ENCODE data around the gene MAPK8IP3. TPM values are rescaled to one million over a fixed set of nuclear protein-coding genes. Genes with fewer than 3 reads are reported as not detected.
A peak's percentile ranks its signal among the peaks of the same experiment; 100 is the strongest.

The MAPK8IP3 gene
- total RNA-seq, 1 experiment from 2014 or later, result 41.1 TPM

- peaks cover 12% of the 10 kb centered on the region; the same call in 1 of the 2 replicates for H3K4me1 ChIP-seq (ENCODE audit: insufficient read depth, low read length)
- H2AFZ ChIP-seq (ENCODE audit: low read length), result no peak overlapping the region
- no peak for DNase-seq
- CTCF ChIA-PET, result no interaction called here
- POLR2A ChIA-PET (ENCODE audit: unreplicated experiment), result interaction anchor here (1.2 kb wide), 1 partner anchor 8 kb away, joined by 7 read pairs; the partner anchor contains the start of genes NUBP2 and SPSB3
- H3K79me2 ChIP-seq (ENCODE audit: low read length), result peaks cover 34% of the 10 kb centered on the region
- H3K9me3 ChIP-seq (ENCODE audit: low read length), result no peaks in the 10 kb centered on the region
- no peaks in the 10 kb centered on the region for H3K36me3 ChIP-seq (ENCODE audit: low read depth, low read length)
- no peak for ATAC-seq
- peak overlapping the region; percentile 93 for H3K9ac ChIP-seq (ENCODE audit: low read length)
- TF ChIP-seq CTCF (conservative IDR thresholded peaks at IDR 0.05; ENCODE audit: low read depth, low read length) (no peak), EZH2phosphoT487 (IDR thresholded peaks at IDR 0.05; ENCODE audit: borderline replicate concordance, low read length) (no peak), EZH2 (IDR thresholded peaks at IDR 0.05; ENCODE audit: low read length, unreplicated experiment) (no peak)
- H3K4me2 ChIP-seq (ENCODE audit: low read length), result peak overlapping the region; percentile 100
- peak overlapping the region; percentile 86 for H3K4me3 ChIP-seq (ENCODE audit: low read length)
- no peaks in the 10 kb centered on the region for H3K27me3 ChIP-seq (ENCODE audit: low read length)
- H4K20me1 ChIP-seq (ENCODE audit: low read length), result peaks cover 3% of the 10 kb centered on the region; the same call in 1 of the 2 replicates
- H3K27ac ChIP-seq (ENCODE audit: low read length), result no peak overlapping the region
- no peaks in the 10 kb centered on the region for H3F3A ChIP-seq (ENCODE audit: low read length, unreplicated experiment)
- no TSS peak for BruUV-seq (replicated peaks)
- intact Hi-C loops (cut with micrococcal nuclease), result loop anchor here (5.0 kb wide), 1 partner anchor 97 kb away; the partner anchor contains the start of gene JPT2
- H3K9me2 ChIP-seq (replicated peaks; ENCODE audit: low read length), result no peaks in the 10 kb centered on the region
Observed at GRCh38 chr16:1774448-1774780, 68.4 kb downstream of the MAPK8IP3 start.

GRCh38 chr16:1775006-1775845 is 69.2 kb downstream of the MAPK8IP3 start:
- Histone ChIP-seq H3K4me1 (ENCODE audit: insufficient read depth, low read length) (peaks cover 12% of the 10 kb centered on the region; the same call in 1 of the 2 replicates), H3K9ac (ENCODE audit: low read length) (no peak overlapping the region), H3K27me3 (ENCODE audit: low read length) (no peaks in the 10 kb centered on the region), H4K20me1 (ENCODE audit: low read length) (peaks cover 3% of the 10 kb centered on the region; the same call in 1 of the 2 replicates), H3K9me3 (ENCODE audit: low read length) (no peaks in the 10 kb centered on the region), H2AFZ (ENCODE audit: low read length) (no peak overlapping the region), H3K4me2 (ENCODE audit: low read length) (peak overlapping the region; percentile 100; the same call in 1 of the 2 replicates), H3K27ac (ENCODE audit: low read length) (no peak overlapping the region), H3K79me2 (ENCODE audit: low read length) (peaks cover 34% of the 10 kb centered on the region), H3F3A (ENCODE audit: low read length, unreplicated experiment) (no peaks in the 10 kb centered on the region), H3K4me3 (ENCODE audit: low read length) (no peak overlapping the region), H3K9me2 (replicated peaks; ENCODE audit: low read length) (no peaks in the 10 kb centered on the region), H3K36me3 (ENCODE audit: low read depth, low read length) (no peaks in the 10 kb centered on the region)
- no TSS peak for BruUV-seq (replicated peaks)
- ChIA-PET POLR2A (ENCODE audit: unreplicated experiment) (interaction anchor here (1.2 kb wide), 1 partner anchor 7 kb away, joined by 7 read pairs; the partner anchor contains the start of genes NUBP2 and SPSB3), CTCF (no interaction called here)
- TF ChIP-seq CTCF (conservative IDR thresholded peaks at IDR 0.05; ENCODE audit: low read depth, low read length) (no peak), EZH2 (IDR thresholded peaks at IDR 0.05; ENCODE audit: low read length, unreplicated experiment) (no peak), EZH2phosphoT487 (IDR thresholded peaks at IDR 0.05; ENCODE audit: borderline replicate concordance, low read length) (no peak)
- intact Hi-C loops (cut with micrococcal nuclease), result no loop called here
- DNase-seq (no peak), ATAC-seq (no peak)
